Ascending aorta (tissue), 2 donors: ENCODE data around the gene ITGB4. TPM values are rescaled to one million over a fixed set of nuclear protein-coding genes. Genes with fewer than 3 reads are reported as not detected.

Experiments used
- DNase-seq, 2 donors: peaks; one replicate each; pipeline ENCODE4 v3.0.0-alpha.2; 2019; ENCODE audit warnings: low spot score in 2 of 2
- H3K27ac ChIP-seq, 2 donors: fragments of 200-600 bp; sonication (generic); one replicate each; pipeline ENCODE4 v1.5.1; 2016 to 2017; ENCODE audit warnings: mild to moderate bottlenecking in 1 of 2
- H3K27me3 ChIP-seq: fragments of 200-600 bp; sonication (generic); one replicate; pipeline ENCODE4 v1.5.1; 2017
- H3K36me3 ChIP-seq, 2 donors: fragments of 200-600 bp; sonication (generic); one replicate each; pipeline ENCODE4 v1.5.1; 2016
- H3K4me1 ChIP-seq, 2 donors: fragments of 200-600 bp; sonication (generic); one replicate each; pipeline ENCODE4 v1.5.1; 2016 to 2017; ENCODE audit warnings: mild to moderate bottlenecking in 1 of 2
- H3K4me3 ChIP-seq, 2 donors: fragments of 200-600 bp; sonication (generic); one replicate each; pipeline ENCODE4 v1.5.1; 2016 to 2017; ENCODE audit warnings: mild to moderate bottlenecking in 1 of 2
- H3K9me3 ChIP-seq, 2 donors: fragments of 200-600 bp; sonication (generic); one replicate each; pipeline ENCODE4 v1.5.1; 2016
- intact Hi-C: fragments of 100-400 bp; cut with DNase I; formaldehyde crosslinking; loops from one replicate; pipeline ENCODE4 v1.15.1; 2023
- total RNA-seq: library from RNA; depleted of rRNA; stranded (reverse); fragments of >200 nt; gene quantifications from one replicate; pipeline ENCODE4 v1.1.0, GENCODE V29; 2016
- TF ChIP-seq, protein P1 (sequence below), 3 experiments: fragments of 200-600 bp in 2 of 3; fragments of 450-650 bp in 1 of 3; sonication (generic) in 2 of 3; IDR thresholded peaks; one replicate each; pipeline ENCODE4 v1.5.1; 2016 to 2019; ENCODE audit warnings: antibody characterized with exemption in 3 of 3, mild to moderate bottlenecking in 1 of 3, moderate library complexity in 1 of 3

ITGB4 gene
- total RNA-seq, 1 donor from 2014 or later = 152 TPM

- intact Hi-C loops = no loop called here
- TF ChIP-seq, protein P1, sequence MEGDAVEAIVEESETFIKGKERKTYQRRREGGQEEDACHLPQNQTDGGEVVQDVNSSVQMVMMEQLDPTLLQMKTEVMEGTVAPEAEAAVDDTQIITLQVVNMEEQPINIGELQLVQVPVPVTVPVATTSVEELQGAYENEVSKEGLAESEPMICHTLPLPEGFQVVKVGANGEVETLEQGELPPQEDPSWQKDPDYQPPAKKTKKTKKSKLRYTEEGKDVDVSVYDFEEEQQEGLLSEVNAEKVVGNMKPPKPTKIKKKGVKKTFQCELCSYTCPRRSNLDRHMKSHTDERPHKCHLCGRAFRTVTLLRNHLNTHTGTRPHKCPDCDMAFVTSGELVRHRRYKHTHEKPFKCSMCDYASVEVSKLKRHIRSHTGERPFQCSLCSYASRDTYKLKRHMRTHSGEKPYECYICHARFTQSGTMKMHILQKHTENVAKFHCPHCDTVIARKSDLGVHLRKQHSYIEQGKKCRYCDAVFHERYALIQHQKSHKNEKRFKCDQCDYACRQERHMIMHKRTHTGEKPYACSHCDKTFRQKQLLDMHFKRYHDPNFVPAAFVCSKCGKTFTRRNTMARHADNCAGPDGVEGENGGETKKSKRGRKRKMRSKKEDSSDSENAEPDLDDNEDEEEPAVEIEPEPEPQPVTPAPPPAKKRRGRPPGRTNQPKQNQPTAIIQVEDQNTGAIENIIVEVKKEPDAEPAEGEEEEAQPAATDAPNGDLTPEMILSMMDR (IDR thresholded peaks at IDR 0.05) = no peak
- Histone ChIP-seq H3K4me3 (no peak overlapping the region), H3K4me1 (no peaks in the 10 kb centered on the region), H3K9me3 (no peaks in the 10 kb centered on the region), H3K36me3 (no peaks in the 10 kb centered on the region), H3K27me3 (no peaks in the 10 kb centered on the region), H3K27ac (no peak overlapping the region)
- no peak for DNase-seq
These were observed 12.2 kb downstream of the ITGB4 start for GRCh38 chr17:75733471-75733870.

DNA sequence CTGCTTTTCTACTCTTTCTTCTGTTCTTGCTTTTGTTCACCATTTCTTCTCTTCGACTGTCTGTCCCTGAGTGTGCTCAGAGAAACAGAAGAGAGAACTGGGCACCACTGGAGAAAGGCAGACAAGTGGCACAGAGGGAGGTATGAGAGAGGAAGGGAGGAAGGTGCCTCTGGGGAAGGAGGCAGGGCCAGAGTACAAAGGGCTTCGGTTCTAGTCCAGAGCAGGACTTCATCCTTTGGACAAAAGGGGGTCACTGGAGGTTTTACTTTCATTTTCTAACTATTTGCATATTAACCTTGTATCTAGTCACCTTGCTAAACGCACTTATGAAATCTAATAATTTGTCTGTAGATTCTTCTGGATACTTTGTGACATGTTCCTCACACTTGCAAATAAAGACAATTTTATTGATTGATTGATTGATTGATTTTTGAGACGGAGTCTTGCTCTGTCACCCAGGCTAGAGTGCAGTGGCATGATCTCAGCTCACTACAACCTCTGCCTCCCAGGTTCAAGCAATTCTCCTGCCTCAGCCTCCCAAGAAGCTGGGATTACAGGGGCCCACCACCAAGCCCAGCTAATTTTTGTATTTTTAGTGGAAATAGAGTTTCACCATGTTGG is 13.5 kb downstream of the ITGB4 start:
- Histone ChIP-seq H3K4me1 (no peaks in the 10 kb centered on the region), H3K36me3 (no peaks in the 10 kb centered on the region), H3K4me3 (no peak overlapping the region), H3K9me3 (no peaks in the 10 kb centered on the region), H3K27ac (no peak overlapping the region), H3K27me3 (no peaks in the 10 kb centered on the region)
- TF ChIP-seq, protein P1 (IDR thresholded peaks at IDR 0.05) = no peak
- DNase-seq = no peak
- intact Hi-C loops = no loop called here

DNA sequence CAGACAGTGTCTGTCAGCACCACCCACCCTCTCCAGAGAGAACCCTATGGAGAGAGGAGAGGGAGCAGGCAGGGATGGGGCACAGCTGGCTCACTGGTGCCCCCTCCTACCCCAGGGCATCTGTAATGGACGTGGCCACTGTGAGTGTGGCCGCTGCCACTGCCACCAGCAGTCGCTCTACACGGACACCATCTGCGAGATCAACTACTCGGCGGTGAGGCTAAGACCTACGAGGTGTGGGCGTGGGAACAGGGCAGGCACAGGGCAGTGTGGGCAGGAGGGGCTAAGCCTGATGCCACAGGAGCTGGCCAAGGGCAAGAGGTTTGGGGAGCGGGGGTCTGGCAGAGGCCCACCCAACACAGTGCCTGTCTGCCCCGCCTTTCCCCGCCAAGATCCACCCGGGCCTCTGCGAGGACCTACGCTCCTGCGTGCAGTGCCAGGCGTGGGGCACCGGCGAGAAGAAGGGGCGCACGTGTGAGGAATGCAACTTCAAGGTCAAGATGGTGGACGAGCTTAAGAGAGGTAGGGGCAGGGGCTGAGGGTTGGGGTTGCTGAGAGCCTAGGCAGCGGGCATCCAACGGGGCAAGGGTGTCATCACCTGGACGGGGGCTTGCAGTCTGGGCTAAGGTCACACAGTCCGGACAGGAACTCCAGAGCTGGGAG is 15.0 kb downstream of the ITGB4 start:
- H3K27ac ChIP-seq = no peak overlapping the region
- TF ChIP-seq, protein P1 (IDR thresholded peaks at IDR 0.05) = no peak
- no peaks in the 10 kb centered on the region for H3K36me3 ChIP-seq
- intact Hi-C loops = no loop called here
- no peak overlapping the region for H3K4me3 ChIP-seq
- DNase-seq = no peak
- no peaks in the 10 kb centered on the region for H3K4me1 ChIP-seq
- H3K27me3 ChIP-seq = no peaks in the 10 kb centered on the region
- H3K9me3 ChIP-seq = no peaks in the 10 kb centered on the region

GRCh38 chr17:75737133-75737962 is 16.1 kb downstream of the ITGB4 start:
- Histone ChIP-seq H3K27me3 (no peaks in the 10 kb centered on the region), H3K4me3 (no peak overlapping the region), H3K9me3 (no peaks in the 10 kb centered on the region), H3K4me1 (no peaks in the 10 kb centered on the region), H3K27ac (no peak overlapping the region), H3K36me3 (no peaks in the 10 kb centered on the region)
- TF ChIP-seq, protein P1 (IDR thresholded peaks at IDR 0.05) = no peak
- intact Hi-C loops = no loop called here
- no peak for DNase-seq

DNA sequence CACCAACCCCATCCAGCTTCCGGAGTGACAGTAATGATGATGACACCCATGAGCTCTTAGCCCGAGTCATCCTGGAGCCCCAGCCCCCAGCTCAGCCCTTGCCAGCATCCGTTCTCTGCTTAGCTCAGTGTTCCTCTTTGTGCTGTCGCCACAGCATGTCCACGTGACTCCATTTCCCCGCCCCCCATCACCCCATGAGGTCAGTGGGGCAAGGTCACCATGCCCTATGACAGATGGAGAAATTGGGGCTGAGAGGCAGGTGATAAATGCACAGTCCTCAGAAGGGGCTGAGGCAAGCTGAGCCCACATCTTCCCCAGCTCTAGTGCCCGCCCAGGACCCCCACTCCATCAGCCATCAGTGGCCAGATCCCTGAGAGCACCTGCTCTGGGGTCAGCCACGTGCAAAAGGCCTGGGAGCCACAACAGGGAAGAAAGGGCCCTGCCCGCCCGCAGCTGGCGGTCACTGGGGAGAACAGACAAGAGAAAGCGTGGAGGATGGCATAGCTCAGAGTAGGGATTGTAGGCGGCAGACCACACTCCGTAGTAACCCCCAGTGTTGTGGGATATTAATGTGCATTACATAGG is 17.1 kb downstream of the ITGB4 start:
- no peak for DNase-seq
- TF ChIP-seq, protein P1 (IDR thresholded peaks at IDR 0.05) = no peak
- H3K9me3 ChIP-seq = no peaks in the 10 kb centered on the region
- no peak overlapping the region for H3K4me3 ChIP-seq
- H3K27me3 ChIP-seq = no peaks in the 10 kb centered on the region
- H3K36me3 ChIP-seq = no peaks in the 10 kb centered on the region
- H3K27ac ChIP-seq = no peak overlapping the region
- intact Hi-C loops = no loop called here
- H3K4me1 ChIP-seq = no peaks in the 10 kb centered on the region
